ENCODE measurements around the gene GPC5.

- no peak for TF ChIP-seq CTCF (IDR thresholded peaks at IDR 0.05 in 4 of 5, conservative IDR thresholded peaks at IDR 0.05 in 1 of 5)
- no peak for TF ChIP-seq POLR2A (IDR thresholded peaks at IDR 0.05)
Measured at GRCh38 chr13:92574499-92574898, 1176.1 kb downstream of the GPC5 start.

Data from gastrocnemius medialis (tissue), 4 donors.